ENCODE results near the gene DGKZ. TPM values are rescaled to one million over a fixed set of nuclear protein-coding genes. Genes with fewer than 3 reads are reported as not detected.

DGKZ gene
- total and polyA plus RNA-seq, 2 of the 13 experiments (the other 11 are each of a cell fraction or from before 2014, with no cell fraction given) = 15.8 to 20.7 TPM

GRCh38 chr11:46392421-46393230 is 45.4 kb downstream of the DGKZ start (continued):
- no peak; a peak in 1 of 4 replicates for TF ChIP-seq EP300 (IDR thresholded peaks at IDR 0.05; ENCODE audit: low read depth in 2 of 2, low read length in 2 of 2)
- peak; percentile 50; the same call in 1 of the 2 replicates for TF ChIP-seq EP300 (CRISPR knock-in tag; IDR thresholded peaks at IDR 0.05; ENCODE audit: borderline replicate concordance)
- TF ChIP-seq AFF4 (CRISPR knock-in tag; IDR thresholded peaks at IDR 0.05) = no peak
- TF ChIP-seq ZNF18 (CRISPR knock-in tag; IDR thresholded peaks at IDR 0.05; ENCODE audit: insufficient replicate concordance) = peak; percentile 94
- no peak for TF ChIP-seq ZNF597 (CRISPR knock-in tag; IDR thresholded peaks at IDR 0.05)
- TF ChIP-seq ETV6 (CRISPR knock-in tag; conservative IDR thresholded peaks at IDR 0.05) = peak; percentile 98
- peak; percentile 99; the same call in 1 of the 2 replicates for TF ChIP-seq SP140L (CRISPR knock-in tag; IDR thresholded peaks at IDR 0.05; ENCODE audit: borderline replicate concordance)
- TF ChIP-seq TBX3 (IDR thresholded peaks at IDR 0.05; ENCODE audit: borderline replicate concordance) = no peak
- TF ChIP-seq ZMAT3 (CRISPR knock-in tag; conservative IDR thresholded peaks at IDR 0.05) = peak; percentile 100
- TF ChIP-seq RORA (CRISPR knock-in tag; IDR thresholded peaks at IDR 0.05) = no peak
- TF ChIP-seq PREB (CRISPR knock-in tag; IDR thresholded peaks at IDR 0.05) = peak; percentile 97
- TF ChIP-seq CENPT (CRISPR knock-in tag; IDR thresholded peaks at IDR 0.05; ENCODE audit: low read depth) = peak; percentile 90
- peak; percentile 99 for TF ChIP-seq TSC22D2 (CRISPR knock-in tag; IDR thresholded peaks at IDR 0.05; ENCODE audit: borderline replicate concordance)
- no peak for TF ChIP-seq ZSCAN30 (CRISPR knock-in tag; IDR thresholded peaks at IDR 0.05)
- TF ChIP-seq BCL3 (CRISPR knock-in tag; IDR thresholded peaks at IDR 0.05) = peak; percentile 97
- no peak; the same call in 1 of the 2 replicates for TF ChIP-seq HCFC1 (IDR thresholded peaks at IDR 0.05; ENCODE audit: low read depth, low read length)
- TF ChIP-seq ZNF101 (CRISPR knock-in tag; IDR thresholded peaks at IDR 0.05; ENCODE audit: borderline replicate concordance, low read depth) = no peak
- no peak; the same call in 1 of the 2 replicates for TF ChIP-seq NFIC (IDR thresholded peaks at IDR 0.05; ENCODE audit: low read length)

All from HepG2 (cell line).